ENCODE results near the gene SLC39A1. TPM values are rescaled to one million over a fixed set of nuclear protein-coding genes. Genes with fewer than 3 reads are reported as not detected.
A peak's percentile ranks its signal among the peaks of the same experiment; 100 is the strongest.

SLC39A1 gene
- polyA plus RNA-seq, 1 donor: 37.4 TPM

DNA sequence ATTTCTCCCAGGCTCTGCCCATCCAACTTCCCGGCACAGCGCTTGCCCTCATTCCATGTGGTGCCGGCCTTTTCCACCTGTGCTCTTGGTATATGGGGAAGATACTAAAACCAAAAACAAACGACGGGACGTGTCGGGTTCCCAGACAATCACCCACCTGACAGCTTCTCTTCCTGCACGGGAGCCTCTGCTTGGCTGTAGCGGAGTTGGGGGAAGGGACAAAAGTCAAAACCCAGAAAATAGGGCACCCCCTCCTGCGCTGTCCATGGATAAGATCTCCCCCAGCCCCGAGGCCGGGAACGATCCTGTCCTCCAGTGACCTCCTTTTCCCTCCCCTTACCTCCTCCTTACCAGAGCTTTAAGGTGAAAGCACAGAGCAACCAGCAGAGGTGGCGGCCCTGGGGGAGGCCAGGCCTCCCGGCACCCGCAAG lies 13.5 kb upstream of the SLC39A1 start:
- DNase-seq (ENCODE audit: low read depth): no peak

GRCh38 chr1:153973525-153973924 lies 10.2 kb upstream of the SLC39A1 start:
- DNase-seq (ENCODE audit: low read depth): no peak

DNA sequence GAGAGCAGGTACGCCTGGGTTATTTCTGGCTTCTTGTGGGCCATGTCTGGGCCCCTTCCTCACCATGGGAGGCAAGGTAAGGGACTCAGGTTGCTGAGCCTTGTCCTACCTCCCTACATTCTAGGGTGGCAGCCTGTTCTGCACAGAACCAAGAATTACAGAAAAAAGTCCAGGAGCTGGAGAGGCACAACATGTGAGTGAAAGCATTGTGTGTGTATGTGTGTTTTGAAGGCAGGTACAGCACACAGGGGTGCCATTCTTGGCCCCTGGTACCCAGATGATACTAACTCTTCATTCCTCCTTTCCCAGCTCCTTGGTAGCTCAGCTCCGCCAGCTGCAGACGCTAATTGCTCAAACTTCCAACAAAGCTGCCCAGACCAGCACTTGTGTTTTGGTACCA lies 9.7 kb upstream of the SLC39A1 start:
- DNase-seq (ENCODE audit: low read depth): no peak

- DNase-seq (ENCODE audit: low read depth): no peak
These were observed 7.0 kb upstream of the SLC39A1 start for GRCh38 chr1:153970346-153970745.

- DNase-seq (ENCODE audit: low read depth): no peak
These were observed 5.6 kb upstream of the SLC39A1 start for GRCh38 chr1:153968972-153969371.

DNA sequence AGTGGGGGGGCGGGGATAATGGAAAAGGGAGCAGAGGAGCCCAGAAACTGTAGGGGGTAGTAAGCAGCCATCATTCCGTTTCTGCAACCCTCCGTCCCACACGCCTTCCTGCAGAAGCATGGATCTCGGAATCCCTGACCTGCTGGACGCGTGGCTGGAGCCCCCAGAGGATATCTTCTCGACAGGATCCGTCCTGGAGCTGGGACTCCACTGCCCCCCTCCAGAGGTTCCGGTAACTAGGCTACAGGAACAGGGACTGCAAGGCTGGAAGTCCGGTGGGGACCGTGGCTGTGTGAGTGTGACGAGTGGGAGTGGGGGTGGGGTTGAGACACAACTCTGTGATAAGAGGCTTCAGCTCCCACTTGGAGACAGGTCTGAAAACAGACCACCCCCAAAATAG lies 5.1 kb upstream of the SLC39A1 start:
- DNase-seq (ENCODE audit: low read depth): no peak

- DNase-seq (ENCODE audit: low read depth): no peak
These were observed 4.6 kb upstream of the SLC39A1 start for GRCh38 chr1:153968000-153968363.

DNA sequence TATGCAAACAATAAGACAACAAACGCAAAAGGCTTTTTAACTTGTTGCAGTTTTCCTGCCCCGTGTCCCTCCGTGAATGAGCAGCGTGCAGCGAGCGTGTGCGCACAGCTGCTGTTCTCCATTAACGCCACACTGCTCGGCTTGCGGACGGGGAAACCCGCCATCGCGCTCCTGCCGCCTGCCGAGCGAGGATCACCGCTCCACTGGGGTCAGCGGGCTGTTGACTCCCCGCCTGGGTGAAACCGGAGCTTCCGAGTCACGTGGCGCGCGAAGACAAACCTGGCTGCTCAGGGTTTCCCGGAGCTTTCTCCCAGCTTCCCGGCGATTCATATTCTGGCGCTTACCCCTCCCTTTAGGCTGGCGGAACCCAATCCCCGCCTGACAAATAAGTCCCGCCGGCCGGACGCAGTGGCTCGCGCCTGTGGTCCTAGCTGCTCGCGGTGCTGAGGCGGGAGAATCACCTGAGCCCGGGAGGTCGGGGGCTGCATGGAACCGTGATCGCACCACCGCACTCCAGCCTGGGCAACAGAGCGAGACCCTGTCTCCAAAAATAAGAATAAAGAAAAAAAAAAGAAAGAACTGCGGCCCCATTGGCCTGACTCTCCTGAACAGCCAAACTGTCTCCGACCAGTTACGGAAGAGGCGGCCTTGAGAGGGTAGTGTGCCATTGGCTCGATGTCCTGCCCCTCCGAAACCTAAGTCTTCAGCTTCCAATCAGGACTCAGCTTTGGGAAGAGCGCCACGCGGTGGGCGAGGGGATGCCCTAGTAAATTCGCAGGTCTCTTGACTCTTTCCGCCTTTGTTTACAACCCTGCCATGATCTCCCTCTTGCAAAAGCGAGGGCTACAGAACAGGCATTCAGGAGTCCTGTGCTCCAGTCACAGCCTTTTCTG lies 4.0 kb upstream of the SLC39A1 start, which contains the start of gene CREB3L4:
CREB3L4 (plus strand) TSS at position 796 of the 893 bp plus-strand sequence. CDS start 624 bp downstream, outside the sequence.
- DNase-seq (ENCODE audit: low read depth): peak; percentile 97

- no peak for DNase-seq (ENCODE audit: low read depth)
These were observed 554 bp upstream of the SLC39A1 start for GRCh38 chr1:153963850-153964331.

GRCh38 chr1:153962088-153963029 lies 978 bp downstream of the SLC39A1 start:
- no peak for DNase-seq (ENCODE audit: low read depth)

- DNase-seq (ENCODE audit: low read depth): no peak
These were observed 1.9 kb downstream of the SLC39A1 start for GRCh38 chr1:153961421-153961820.

- no peak for DNase-seq (ENCODE audit: low read depth)
These were observed 3.1 kb downstream of the SLC39A1 start for GRCh38 chr1:153960206-153960605.

DNA sequence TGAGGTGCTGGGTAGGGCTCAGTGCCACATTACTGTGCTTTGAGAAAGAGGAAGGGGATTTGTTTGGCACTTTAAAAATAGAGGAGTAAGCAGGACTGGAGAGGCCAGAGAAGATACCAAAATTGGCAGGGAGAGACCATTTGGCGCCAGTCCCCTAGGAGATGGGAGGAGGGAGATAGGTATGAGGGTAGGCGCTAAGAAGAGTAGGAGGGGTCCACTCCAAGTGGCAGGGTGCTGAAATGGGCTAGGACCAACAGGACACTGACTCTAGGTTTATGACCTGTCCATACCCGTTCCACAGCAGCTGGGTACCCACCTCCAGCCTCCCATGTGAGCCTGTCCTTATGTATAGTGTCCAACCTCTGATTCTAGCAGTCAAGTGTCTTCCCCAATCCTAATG lies 3.9 kb downstream of the SLC39A1 start:
- DNase-seq (ENCODE audit: low read depth): no peak

GRCh38 chr1:153958961-153959260 lies 4.4 kb downstream of the SLC39A1 start:
- DNase-seq (ENCODE audit: low read depth): no peak

DNA sequence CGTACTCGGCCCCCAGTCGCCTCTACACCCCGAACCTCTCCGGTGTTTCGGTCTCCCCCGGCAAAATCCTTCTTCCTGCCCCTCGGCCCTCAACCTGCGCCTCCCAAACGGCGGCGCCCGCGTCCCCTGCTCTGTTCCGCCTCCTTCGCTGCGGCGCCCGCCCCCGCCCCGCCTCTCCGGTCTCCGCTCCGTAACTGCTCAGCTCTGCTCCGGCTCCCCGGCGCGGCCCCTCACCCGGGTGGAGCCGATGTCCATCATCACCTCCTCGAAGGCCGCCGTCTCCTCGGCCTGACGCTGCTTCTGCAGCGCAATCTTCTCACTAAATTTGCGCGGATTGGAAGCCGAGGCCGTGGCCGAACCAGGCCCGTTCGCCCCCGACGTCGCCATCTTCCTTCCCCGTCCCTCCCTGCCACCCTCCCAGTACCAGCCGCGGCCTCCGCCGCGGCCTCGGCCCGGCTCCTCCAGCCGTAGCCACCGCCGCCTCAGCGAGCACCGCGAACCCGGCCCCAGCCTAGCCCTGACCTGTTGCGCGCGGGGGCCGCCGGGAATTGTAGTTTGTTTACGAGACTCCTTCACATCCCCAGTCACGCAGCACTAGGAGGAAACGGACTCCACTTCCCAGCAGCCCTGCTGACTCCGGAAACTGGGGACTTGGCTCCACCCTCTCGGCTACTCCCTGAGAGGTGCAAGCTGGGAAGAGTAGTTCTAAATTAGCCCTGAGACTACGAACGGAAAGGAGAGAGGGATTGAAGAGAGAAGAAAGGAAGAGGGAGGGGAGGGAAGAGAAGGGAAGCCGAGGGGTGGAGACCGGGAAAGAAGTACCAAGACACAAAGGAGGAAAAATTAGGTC lies 5.0 kb downstream of the SLC39A1 start, which contains the start of gene CRTC2:
CRTC2 (minus strand) TSS at position 502 of the 850 bp plus-strand sequence; CDS start at position 387, 115 bp downstream.
- peak; percentile 98 for DNase-seq (ENCODE audit: low read depth)

DNA sequence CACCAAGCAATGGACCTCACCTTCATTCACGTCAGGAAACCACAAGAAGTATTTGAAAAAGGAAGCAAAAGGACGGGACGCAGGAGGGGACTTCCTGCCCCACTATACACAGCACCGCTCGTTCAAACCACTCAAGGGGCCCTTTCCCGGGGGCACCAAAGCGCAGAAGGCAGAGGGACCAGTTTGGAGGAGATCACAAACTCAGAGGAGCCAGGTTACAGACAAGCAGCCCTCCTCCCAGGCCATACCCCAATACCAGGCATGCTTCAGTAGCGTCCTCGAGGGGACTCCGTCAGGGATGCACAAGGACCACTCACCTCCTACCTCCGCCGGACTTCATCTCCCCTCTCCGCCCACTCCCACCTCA lies 5.6 kb downstream of the SLC39A1 start:
- no peak for DNase-seq (ENCODE audit: low read depth)

DNA sequence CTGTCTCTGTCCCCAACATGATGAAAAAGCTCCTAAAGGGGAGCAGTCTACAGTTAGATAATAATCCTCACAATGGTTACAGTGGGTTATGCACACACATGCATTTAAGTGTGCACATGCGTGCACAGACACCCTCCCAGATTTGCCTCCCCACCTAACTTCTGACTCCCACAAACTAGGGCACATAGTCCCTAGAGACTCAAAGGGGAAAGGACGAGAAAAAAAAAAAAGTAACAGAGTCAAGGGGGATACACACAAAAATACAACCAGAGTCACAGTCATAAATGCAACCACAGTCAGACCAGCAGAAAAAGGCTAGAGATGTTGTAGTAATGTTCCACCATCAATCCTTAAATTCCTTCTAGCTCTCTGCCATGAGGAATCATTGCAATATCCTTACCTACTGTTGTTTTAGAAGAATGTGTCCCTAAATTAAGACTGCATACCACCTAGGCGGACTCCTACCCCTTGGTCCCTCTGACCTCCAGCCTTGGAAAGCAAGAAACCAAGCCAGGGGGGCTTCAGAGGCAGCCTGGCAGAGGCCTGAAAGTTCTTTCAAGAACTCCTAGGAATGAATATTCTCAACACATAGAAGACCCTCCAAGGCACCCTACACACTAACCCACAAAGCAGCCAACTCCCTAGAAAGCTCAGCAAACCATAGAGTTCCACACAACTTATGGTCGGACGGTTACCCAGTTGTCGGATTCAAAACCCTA lies 6.2 kb downstream of the SLC39A1 start:
- no peak for DNase-seq (ENCODE audit: low read depth)

DNA sequence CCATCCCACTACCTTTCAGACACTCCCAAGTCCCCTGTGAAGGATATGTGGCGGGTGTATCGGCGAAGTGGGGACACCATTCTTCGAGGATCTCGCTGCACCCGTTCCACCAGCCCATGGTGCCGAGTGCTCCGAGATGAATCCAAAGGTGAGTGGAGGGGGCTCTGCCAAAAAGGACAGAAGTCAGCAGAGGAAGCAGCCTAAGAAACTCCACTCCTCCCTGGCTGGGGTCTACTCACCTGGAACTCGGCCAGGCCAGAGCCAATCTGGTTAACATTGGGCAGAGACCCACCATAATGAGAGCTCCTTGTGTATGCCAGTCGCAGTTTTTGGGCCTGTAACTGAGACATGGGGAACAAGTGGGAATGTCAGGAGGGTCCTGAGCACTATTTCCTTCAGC lies 8.5 kb downstream of the SLC39A1 start:
- no peak for DNase-seq (ENCODE audit: low read depth)

DNA sequence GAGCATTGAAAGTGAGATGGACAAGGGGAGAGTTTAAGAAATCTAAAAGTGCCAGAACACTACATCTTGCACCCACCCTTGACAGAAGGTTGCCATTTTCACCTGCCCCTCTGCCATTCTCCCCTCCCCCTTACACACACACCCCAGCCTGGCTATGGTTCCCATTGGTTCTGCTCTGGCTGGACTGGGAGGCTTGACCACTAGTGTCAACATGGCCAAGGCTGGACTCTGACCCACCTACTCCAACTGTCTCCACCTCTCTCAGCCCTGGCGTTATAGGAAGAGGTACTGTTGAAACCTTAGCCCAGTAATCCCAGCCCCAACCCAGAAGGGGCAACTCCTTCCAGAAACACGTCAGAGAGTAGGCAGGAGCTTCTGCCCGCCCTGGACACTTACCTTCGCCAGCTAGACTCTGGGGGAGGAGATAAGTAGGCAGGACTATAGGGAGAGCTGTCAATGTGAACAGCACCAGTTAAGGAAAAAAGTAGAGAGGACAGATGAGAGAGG lies 9.4 kb downstream of the SLC39A1 start:
- DNase-seq (ENCODE audit: low read depth): no peak

DNA sequence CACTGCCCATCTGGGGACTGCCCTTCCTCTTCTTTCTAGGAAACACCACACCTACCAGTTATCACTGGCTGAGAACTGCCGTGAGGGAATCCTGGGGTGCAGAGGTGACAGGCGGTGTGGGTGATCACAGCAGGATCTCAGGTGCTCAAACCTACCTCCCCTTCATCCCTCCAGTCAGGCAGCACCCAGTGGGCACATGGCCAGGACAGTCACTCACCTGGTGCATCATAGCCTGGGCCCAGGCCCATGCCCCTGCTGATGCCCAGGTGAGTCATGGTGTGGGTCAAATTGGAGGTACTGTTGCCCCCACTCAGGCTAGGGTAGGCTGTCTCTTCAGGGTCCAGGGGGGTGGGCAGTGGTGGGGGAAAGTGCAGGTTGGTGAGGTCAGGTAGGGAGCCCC lies 11.5 kb downstream of the SLC39A1 start:
- no peak for DNase-seq (ENCODE audit: low read depth)

DNA sequence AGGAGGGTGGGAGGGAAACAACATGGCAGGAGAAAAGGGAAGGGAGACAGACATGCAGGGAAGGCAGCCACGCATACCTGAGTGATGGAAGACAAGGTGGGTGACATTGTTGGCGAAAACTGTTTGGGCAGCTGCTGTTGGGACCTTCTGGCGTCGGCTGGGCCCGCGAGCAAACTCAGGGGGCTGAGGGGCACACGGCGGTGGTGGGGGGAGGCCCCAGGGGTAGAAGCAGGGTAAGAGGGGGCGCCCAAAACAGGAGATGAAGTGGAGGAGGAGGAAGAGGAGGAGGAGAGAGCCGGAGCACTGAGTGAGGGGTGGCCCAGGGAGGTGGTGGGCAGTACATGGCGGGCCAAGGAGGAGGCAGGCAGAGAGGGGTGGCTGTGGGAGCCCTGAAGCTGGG lies 12.2 kb downstream of the SLC39A1 start:
- no peak for DNase-seq (ENCODE audit: low read depth)

All from forelimb muscle (tissue), 1 donor.